Activated CD8-positive, alpha-beta T cell treated with anti-CD3 and anti-CD28 coated beads for 36 hours (primary cell): ENCODE results near the gene PLD5. TPM values are rescaled to one million over a fixed set of nuclear protein-coding genes. Genes with fewer than 3 reads are reported as not detected.

Experiments
- ATAC-seq: fragments of 200-7000 bp; cut with Tn5 transposase; one replicate; pipeline ENCODE4 v1.10.0; 2021; ENCODE audit warnings: mild to moderate bottlenecking, moderate library complexity
- CTCF ChIA-PET: fragments of 350-600 bp; sonication (Branson Sonifier 250); formaldehyde crosslinking; loops from one replicate; lab custom pipeline; 2021; ENCODE audit warnings: antibody characterized with exemption; lab: Charles Lee
- POLR2A ChIA-PET: fragments of 350-600 bp; sonication (Branson Sonifier 250); formaldehyde crosslinking; loops from one replicate; lab custom pipeline; 2021; ENCODE audit warnings: antibody characterized with exemption; lab: Charles Lee
- DNase-seq: peaks from one replicate; pipeline ENCODE4 v3.0.0-alpha.2; 2020
- H3K27ac Mint-ChIP-seq: one replicate; pipeline ENCODE4 v1.8.0; 2021; ENCODE audit warnings: mild to moderate bottlenecking, mixed read lengths
- H3K27me3 Mint-ChIP-seq: one replicate; pipeline ENCODE4 v1.8.0; 2021; ENCODE audit warnings: mixed read lengths
- H3K36me3 Mint-ChIP-seq: one replicate; pipeline ENCODE4 v1.8.0; 2021; ENCODE audit warnings: low read depth, mixed read lengths
- H3K4me1 Mint-ChIP-seq: one replicate; pipeline ENCODE4 v1.8.0; 2021; ENCODE audit warnings: low read depth, mixed read lengths
- H3K4me3 Mint-ChIP-seq: one replicate; pipeline ENCODE4 v1.8.0; 2021; ENCODE audit warnings: mild to moderate bottlenecking, moderate library complexity, mixed read lengths
- H3K9me3 Mint-ChIP-seq: one replicate; pipeline ENCODE4 v1.8.0; 2021; ENCODE audit warnings: mixed read lengths
- intact Hi-C: fragments of 100-400 bp; cut with micrococcal nuclease; formaldehyde crosslinking; loops from one replicate; pipeline ENCODE4 v1.10.0; 2022
- total RNA-seq, 2 experiments: library from RNA; stranded (reverse); gene quantifications; one replicate each; pipeline ENCODE4 v1.2.3, GENCODE V29; 2021
- TF ChIP-seq, protein P1 (sequence below): fragments of 200-600 bp; IDR thresholded peaks from one replicate; pipeline ENCODE4 v1.8.0; 2022; ENCODE audit warnings: antibody characterized with exemption, mild to moderate bottlenecking

PLD5 gene
- total RNA-seq, 2 experiments from 2014 or later = not detected

DNA sequence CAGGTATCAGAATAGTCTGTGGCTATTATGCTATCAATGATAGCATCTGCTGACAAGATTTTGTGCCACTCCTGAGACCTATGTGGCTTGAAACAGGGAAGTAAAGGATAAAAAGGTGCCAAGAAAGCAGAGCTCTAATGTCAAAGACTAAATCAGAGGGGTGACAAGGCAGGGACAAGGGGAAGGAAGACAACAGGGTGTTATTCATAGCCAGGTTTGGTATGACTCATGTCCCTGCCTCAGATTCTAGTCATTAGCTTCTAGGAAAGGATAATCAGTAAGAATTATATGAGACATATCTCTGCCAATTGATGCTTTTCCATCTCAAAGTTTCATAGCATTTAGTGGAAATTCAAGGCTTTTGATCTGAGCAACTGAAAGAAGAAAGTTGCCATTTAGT, 31.8 kb upstream of the PLD5 start:
- Mint-ChIP-seq H3K36me3 (no peaks in the 10 kb centered on the region), H3K27ac (no peak overlapping the region), H3K4me1 (no peaks in the 10 kb centered on the region), H3K9me3 (no peaks in the 10 kb centered on the region), H3K27me3 (peaks cover 2% of the 10 kb centered on the region), H3K4me3 (no peak overlapping the region)
- TF ChIP-seq, protein P1, sequence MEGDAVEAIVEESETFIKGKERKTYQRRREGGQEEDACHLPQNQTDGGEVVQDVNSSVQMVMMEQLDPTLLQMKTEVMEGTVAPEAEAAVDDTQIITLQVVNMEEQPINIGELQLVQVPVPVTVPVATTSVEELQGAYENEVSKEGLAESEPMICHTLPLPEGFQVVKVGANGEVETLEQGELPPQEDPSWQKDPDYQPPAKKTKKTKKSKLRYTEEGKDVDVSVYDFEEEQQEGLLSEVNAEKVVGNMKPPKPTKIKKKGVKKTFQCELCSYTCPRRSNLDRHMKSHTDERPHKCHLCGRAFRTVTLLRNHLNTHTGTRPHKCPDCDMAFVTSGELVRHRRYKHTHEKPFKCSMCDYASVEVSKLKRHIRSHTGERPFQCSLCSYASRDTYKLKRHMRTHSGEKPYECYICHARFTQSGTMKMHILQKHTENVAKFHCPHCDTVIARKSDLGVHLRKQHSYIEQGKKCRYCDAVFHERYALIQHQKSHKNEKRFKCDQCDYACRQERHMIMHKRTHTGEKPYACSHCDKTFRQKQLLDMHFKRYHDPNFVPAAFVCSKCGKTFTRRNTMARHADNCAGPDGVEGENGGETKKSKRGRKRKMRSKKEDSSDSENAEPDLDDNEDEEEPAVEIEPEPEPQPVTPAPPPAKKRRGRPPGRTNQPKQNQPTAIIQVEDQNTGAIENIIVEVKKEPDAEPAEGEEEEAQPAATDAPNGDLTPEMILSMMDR = no peak
- ChIA-PET POLR2A (interaction anchor here (0.6 kb wide), 1 partner anchor 45 kb away, joined by 3 read pairs; no protein-coding TSS in a partner anchor), CTCF (interaction anchor here (0.8 kb wide), 1 partner anchor 74 kb away, joined by 3 read pairs; no protein-coding TSS in a partner anchor)
- intact Hi-C loops = no loop called here
- DNase-seq = no peak
- ATAC-seq = no peak

DNA sequence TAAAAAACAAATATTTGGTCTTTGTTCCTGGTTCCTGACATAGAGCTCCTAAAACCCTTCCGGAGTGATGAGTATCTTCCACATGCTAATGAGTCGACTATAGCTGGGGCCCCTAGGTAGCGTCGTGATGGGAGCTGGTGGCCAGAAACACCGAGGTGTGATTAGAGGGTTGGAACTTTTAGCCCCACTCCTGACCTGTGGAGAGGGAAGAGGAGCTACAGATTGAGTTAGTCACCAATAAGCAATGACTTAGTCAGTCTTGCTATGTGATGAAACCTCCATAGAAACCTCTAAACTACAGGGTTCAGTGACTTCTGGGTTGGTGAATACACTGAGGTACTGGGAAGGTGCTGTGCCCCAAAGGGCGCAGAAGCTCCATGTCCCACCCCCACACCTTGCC, 30.1 kb upstream of the PLD5 start:
- Mint-ChIP-seq H3K27me3 (peaks cover 2% of the 10 kb centered on the region), H3K27ac (no peak overlapping the region), H3K4me3 (no peak overlapping the region), H3K9me3 (no peaks in the 10 kb centered on the region), H3K36me3 (no peaks in the 10 kb centered on the region), H3K4me1 (no peaks in the 10 kb centered on the region)
- CTCF ChIA-PET = no interaction called here
- POLR2A ChIA-PET = no interaction called here
- TF ChIP-seq, protein P1 = no peak
- intact Hi-C loops = no loop called here
- DNase-seq (no peak), ATAC-seq (no peak)

DNA sequence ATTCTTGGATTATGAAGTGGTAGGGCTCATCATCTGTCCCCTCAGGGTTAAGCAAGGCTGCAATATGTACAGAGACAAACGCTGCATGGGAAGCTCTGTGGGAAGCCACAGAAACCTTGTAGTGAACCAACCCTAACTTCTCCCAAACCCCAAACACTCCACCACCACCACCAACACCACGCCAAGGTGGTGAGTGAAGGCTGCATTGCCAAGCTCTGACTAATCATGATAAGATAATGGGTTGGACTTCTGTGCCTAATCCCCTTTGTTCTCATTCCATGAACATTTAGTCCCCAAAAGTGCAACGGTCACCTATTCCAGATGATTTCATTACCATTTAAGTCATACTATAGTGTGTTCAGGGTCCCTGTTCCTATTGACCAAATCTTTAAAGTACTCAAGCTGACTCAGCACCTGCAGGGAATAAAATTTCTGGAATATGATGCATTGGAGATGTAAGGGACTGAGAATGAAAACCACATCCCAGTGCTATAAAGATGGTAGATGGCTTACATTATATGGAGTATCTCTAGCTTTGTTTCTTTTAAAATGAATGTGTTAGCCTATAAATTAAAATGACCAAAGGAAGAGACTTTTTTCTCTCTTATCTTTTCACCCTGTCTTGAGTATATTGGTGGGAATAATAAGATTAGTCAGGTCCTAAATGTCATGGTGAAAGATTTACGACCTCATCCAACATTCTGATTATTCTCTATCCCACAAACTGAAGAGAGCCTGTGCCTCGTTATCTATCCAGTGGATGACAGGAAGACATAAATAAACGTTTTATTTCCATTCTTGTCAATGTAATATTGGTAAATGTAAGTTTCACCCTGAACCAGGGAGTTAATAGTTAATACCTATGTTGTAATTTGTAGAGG, 22.6 kb upstream of the PLD5 start:
- no peak for ATAC-seq
- TF ChIP-seq, protein P1 = no peak
- CTCF ChIA-PET = no interaction called here
- intact Hi-C loops = no loop called here
- POLR2A ChIA-PET = no interaction called here
- no peak for DNase-seq
- Mint-ChIP-seq H3K9me3 (no peaks in the 10 kb centered on the region), H3K4me1 (no peaks in the 10 kb centered on the region), H3K4me3 (no peak overlapping the region), H3K27ac (no peak overlapping the region), H3K27me3 (no peaks in the 10 kb centered on the region), H3K36me3 (no peaks in the 10 kb centered on the region)

DNA sequence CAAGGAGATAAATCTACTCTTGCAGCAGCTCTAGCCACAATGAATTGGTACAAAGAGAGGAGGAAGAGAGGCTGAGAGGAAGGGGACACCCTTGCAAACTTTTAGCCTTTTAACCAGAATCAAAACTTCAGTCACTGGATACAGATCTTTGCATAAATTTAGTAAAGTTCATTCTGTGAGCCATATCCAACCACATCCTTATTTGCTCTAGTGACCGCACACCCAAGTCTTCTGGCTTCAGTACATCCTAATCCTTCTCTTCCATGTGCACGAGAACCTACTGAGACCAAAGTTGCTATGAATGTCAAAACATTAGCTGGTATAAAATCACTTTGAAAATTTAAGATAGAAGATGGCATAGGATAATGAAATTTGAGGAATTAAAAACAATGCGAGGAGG, 21.9 kb upstream of the PLD5 start:
- Mint-ChIP-seq H3K27ac (no peak overlapping the region), H3K36me3 (no peaks in the 10 kb centered on the region), H3K4me3 (no peak overlapping the region), H3K9me3 (no peaks in the 10 kb centered on the region), H3K4me1 (no peaks in the 10 kb centered on the region), H3K27me3 (no peaks in the 10 kb centered on the region)
- TF ChIP-seq, protein P1 = no peak
- ChIA-PET POLR2A (no interaction called here), CTCF (no interaction called here)
- ATAC-seq (no peak), DNase-seq (no peak)
- intact Hi-C loops = no loop called here

DNA sequence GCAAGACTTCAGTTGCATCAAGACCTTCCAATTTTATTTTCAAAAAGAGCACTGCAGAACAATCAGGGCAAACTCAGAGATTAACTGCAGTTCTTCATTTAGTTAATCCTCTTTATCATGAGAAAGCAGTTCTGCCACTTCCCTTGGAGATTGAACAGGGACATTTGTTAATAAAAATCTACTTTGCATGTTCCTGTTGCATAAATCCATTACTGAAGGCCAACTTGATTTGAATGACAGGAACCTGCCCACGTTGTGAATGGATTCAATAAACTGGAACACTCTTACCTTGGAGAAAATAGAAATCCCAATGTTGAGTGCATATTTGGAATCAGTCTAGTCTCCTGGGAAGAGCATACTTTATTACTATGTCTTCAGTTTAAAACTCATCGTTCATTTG, 19.6 kb upstream of the PLD5 start:
- ChIA-PET CTCF (no interaction called here), POLR2A (no interaction called here)
- Mint-ChIP-seq H3K36me3 (no peaks in the 10 kb centered on the region), H3K27ac (no peak overlapping the region), H3K27me3 (peaks cover 1% of the 10 kb centered on the region), H3K4me3 (no peak overlapping the region), H3K9me3 (no peaks in the 10 kb centered on the region), H3K4me1 (no peaks in the 10 kb centered on the region)
- TF ChIP-seq, protein P1 = no peak
- no peak for DNase-seq
- intact Hi-C loops = no loop called here
- ATAC-seq = no peak
